Fibroblast of gingiva (primary cell): ENCODE results near the gene ADCYAP1R1.
"Not testable (repeated sequence)": the region's sequence is repeated elsewhere in the genome, so short reads cannot be mapped to it uniquely, and the experiment has no call there.

ENCODE experiments used
- DNase-seq: peaks from one replicate; pipeline ENCODE4 v3.0.0-alpha.2; 2011; ENCODE audit warnings: low read depth

The ADCYAP1R1 gene

DNA sequence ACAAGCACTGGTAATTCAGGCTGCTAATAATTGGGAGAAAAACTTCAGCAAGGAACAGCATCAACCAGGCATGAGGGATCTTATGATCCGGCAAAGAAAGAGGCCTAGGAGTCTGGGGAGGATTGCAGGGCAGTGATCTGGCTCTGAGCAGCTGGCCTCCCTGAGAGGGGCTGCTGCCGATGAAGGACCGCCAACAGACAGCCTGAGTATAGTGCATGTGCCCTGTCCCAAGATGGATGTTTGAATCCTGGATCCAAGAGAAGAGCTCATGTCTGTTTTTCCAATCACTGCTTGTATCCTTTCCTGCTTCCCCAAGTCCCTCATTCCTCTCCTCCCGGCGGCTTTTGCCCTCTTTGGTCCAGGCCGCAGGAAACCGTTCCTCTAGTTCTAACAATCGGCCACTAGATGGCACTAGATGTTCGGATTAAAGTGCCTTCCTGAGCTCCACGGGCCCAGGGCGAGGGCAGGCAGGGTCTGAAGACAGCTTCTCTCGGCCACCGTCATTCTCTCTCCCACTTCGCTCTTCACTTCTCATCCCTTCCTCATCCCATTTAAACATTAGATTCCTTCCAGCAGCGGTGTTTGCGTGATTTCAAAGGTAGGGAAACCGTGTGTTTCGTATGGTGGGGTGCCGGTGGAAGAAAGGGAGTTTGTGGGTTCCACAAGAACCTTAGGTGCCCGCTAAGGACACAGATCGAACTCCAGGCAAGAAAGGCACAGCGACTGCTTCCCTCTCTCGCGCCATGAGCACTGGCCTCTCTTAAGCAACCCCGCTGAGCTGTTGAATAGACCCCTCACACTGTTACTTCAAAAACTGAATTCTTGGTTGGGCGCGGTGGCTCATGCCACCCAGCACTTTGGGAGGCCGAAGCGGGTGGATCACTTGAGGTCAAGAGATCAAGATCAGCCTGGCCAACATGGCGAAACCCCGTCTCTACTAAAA lies 82.4 kb downstream of the ADCYAP1R1 start:
- peak; percentile 53 for DNase-seq

DNA sequence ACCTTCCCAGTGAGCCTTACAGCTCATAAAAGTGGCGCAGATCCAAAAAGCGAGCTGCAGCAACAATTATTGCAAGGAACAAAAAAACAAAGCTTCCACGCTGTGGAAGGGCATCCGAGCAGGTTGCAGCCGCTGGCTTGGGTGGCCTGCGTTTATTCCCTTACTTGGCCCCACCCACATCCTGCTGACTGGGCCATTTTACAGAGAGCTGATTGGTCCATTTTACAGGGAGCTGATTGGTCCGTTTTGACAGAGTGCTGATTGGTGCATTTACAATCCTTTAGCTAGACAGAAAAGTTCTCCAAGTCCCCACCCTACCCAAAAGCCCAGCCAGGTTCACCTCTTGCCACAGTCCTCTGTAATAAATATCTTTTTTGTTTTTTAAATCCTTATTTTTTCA lies 85.1 kb downstream of the ADCYAP1R1 start:
- no peak for DNase-seq

DNA sequence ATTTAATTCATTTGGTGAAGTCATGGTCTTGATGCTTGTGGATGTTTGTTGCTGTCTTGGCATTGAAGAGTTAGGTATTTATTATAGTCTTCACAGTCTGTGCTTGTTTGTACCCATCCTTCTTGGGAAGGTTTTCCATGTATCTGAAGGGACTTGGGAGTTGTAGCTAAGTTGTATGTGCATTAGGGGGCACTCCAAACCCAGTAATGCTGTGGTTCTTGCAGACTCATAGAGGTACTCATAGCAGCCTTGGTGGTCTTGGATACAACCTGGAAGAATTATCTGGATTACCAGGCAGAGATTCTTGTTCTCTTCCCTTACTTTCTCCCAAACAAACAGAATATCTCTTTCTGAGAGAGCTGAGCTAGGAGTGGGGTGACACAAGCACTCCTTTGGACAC lies 93.2 kb downstream of the ADCYAP1R1 start:
- DNase-seq: no peak

DNA sequence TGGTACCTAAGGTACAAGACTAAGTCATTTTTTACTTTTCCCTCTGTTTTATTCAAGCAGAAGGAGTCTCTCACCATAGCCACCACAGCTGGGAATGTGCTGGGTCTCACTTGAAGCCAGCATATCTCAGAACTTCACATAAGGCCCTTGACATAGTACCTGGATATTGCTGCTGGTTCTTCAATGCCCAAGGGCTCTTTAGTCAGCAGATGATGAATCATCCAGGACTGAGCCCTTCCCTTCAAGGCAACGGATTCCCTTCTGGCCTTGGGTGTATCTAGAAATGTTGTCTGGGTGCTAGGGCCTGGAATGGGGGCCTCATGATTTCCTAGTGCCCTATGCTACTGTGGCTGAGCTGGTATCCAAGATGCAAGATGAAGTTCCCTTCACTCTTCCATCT lies 93.9 kb downstream of the ADCYAP1R1 start:
- DNase-seq: no peak

DNA sequence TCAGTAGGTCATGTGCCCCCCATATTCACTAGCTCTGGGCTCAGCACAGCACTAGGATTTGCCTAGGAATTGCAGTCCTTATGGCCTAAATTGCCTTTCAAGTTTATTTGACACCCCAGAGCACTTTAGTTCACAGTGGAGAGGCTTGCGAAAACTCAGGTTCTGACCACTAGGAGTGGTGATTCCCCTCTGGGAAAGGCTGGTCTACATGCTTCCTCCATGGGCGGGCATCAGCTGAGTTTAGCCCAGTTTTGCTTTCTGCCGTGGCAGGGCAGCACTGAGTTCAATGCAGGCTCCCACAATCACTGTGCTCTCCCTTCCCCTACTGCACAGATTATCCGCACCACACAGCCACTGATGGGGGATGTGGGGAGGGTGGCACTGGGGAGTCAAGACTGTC lies 94.4 kb downstream of the ADCYAP1R1 start:
- DNase-seq: no peak

DNA sequence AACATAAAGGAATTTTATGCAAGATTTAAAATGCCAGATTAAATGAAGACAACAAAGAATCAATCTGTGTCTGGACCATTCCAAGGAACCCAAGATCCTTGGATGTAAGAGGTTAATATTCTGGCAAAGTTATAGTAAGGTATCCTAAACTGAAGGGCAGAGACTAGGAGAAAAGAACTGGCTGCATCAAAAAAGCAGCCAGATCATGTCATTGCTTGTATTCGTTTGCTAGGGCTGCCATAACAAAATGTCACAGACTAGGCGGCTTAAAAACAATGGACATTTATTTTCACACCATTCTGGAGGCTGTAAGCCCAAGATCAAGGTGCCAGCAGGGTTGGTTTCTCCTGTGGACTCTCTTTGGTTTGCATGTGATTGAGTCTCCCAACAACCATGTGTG lies 99.7 kb downstream of the ADCYAP1R1 start:
- DNase-seq: no peak

DNA sequence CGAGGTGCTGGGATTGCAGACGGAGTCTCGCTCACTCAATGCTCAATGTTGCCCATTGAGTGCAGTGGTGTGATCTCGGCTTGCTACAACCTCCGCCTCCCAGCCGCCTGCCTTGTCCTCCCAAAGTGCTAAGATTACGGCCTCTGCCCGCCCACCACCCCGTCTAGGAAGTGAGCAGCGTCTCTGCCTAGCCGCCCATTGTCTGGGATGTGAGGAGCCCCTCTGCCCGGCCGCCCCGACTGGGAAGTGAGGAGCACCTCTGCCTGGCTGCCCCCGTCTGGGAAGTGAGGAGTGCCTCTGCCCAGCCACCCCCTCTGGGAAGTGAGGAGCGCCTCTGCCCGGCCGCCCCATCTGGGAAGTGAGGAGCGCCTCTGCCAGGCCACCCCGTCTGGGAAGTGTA lies 101.2 kb downstream of the ADCYAP1R1 start:
- DNase-seq: not testable (repeated sequence)

DNA sequence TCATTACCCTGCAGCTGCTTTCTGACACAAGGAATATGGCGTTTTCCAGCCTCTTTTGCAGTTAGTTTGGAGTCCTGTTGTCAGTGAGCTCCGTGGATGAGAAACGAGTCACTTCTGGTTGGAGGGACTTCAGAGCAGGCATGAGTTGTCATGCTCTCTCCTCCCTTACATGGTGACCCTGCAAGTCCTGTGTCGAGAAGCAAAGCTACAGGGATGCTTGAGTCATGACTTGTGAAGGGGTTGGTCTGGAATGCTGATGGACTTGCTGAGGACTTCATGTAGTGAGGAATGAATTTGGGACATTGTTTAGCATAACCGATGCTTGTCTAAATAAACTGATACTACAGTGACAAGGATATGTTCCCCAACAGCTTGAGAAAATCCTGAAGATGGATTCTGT lies 108.8 kb downstream of the ADCYAP1R1 start:
- no peak for DNase-seq
